ENCODE data around the gene ANXA4.

- TF ChIP-seq, protein P1, sequence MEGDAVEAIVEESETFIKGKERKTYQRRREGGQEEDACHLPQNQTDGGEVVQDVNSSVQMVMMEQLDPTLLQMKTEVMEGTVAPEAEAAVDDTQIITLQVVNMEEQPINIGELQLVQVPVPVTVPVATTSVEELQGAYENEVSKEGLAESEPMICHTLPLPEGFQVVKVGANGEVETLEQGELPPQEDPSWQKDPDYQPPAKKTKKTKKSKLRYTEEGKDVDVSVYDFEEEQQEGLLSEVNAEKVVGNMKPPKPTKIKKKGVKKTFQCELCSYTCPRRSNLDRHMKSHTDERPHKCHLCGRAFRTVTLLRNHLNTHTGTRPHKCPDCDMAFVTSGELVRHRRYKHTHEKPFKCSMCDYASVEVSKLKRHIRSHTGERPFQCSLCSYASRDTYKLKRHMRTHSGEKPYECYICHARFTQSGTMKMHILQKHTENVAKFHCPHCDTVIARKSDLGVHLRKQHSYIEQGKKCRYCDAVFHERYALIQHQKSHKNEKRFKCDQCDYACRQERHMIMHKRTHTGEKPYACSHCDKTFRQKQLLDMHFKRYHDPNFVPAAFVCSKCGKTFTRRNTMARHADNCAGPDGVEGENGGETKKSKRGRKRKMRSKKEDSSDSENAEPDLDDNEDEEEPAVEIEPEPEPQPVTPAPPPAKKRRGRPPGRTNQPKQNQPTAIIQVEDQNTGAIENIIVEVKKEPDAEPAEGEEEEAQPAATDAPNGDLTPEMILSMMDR (IDR thresholded peaks at IDR 0.05), result no peak
- no peak for TF ChIP-seq POLR2AphosphoS5 (IDR thresholded peaks at IDR 0.05; ENCODE audit: insufficient read depth in 1 of 2, low read depth in 1 of 2)
Measured at GRCh38 chr2:69843993-69844392, 102.1 kb downstream of the ANXA4 start.

All from vagina (tissue), 2 donors.